HG03139 (cell line): ENCODE measurements around the gene KNDC1.
"Not testable (repeated sequence)": the region's sequence is repeated elsewhere in the genome, so short reads cannot be mapped to it uniquely, and the experiment has no call there.

Experiments
- ATAC-seq: cut with Tn5 transposase; IDR thresholded peaks from one replicate; pipeline ENCODE4 v1.9.1; 2021; ENCODE audit not compliant: unreplicated experiment

Gene KNDC1

GRCh38 chr10:133175624-133176023 is 15.6 kb downstream of the KNDC1 start:
- ATAC-seq, result not testable (repeated sequence)

- ATAC-seq, result no peak
These were observed 16.5 kb downstream of the KNDC1 start for GRCh38 chr10:133176546-133176945.

DNA sequence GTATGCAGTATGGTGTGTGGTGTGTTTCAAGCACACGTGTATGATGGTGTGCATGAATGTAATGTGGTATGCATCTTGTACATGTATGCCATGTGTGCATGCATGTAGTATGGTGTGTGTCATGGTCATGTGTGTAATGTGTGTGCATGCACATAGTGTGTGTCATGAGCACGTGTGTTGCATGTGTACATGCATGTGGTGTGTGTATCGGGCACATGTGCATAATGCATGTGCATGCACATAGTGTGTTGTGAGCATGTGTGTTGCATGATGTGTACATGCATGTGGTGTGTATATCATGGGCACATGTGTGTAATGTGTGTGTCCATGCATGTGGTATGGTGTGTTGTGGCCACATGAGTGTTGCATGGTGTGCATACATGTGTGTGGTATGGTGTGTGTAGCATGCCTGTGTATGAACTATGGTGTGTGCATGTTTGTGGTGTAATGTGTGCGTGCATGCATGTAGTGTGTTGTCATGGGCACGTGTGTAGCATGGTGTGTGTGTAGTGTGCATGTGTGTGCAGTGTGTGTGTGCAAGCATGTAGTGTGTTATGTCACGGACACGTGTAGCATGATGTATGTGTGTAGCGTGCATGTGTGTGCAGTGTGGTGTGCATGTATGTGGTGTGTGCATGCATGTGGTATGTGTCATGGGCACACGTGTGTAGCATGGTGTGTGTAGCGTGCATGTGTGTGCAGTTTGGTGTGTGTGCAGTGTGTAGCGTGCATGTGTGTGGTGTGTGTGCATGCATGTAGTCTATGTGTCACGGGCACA is 17.6 kb downstream of the KNDC1 start:
- no peak for ATAC-seq

DNA sequence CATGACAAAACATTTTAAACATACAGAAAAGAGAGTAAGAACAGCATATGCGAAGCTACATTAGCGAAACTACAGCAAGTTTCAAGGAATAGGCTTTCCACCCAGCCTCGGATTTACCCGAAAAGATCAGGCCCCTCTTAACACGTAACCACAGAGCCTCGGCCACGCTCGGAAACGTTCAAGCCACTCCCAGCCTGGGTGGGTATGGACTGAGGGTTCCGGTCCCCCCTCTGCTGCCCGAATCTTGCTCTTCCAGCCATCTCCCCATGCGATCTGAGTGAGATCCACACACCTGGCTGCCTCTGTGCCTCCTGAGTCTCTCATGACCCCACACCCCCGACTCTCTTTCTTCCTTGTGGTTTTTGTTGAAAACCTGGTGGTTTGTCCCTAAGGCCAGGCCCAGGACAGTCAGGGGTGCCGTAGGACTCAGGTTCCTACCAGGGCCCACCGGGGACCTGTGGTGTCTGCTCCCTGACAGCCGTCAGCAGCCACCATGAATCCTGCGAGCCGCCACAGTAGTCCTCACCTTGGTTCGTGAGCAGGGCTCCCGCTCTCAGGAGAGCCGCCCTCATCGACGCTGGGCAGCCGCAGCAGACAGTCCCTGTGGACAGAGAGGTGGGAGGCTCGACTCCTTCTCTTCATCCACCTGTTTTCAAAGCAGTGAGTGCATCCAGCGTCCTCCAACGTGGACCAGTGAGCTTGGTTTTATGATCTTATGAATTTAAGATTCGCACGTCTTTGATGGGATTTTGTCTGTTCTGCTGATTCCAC is 18.5 kb downstream of the KNDC1 start:
- no peak for ATAC-seq

GRCh38 chr10:133179128-133179520 is 19.1 kb downstream of the KNDC1 start:
- no peak for ATAC-seq

DNA sequence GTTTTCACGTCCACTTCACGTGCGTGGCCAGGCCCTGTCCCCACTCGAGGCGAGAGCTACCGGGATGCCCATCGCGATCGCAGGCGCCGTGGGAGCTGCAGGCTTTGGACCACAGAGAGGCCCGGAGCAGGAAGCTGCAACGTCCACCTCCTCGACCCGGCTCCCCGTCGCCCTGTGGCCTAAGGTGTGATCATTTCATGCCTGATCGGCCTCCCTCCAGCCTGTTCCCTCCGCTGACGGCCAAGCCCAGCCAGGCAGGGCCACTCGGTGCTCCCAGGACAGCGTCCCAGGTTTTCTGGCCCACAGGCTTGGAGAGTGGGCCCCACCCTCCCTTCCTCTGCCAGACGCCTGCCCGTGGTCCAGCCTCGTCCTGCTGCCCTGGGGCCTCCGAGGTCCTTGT is 19.6 kb downstream of the KNDC1 start:
- no peak for ATAC-seq

GRCh38 chr10:133180192-133180964 is 20.4 kb downstream of the KNDC1 start:
- no peak for ATAC-seq

DNA sequence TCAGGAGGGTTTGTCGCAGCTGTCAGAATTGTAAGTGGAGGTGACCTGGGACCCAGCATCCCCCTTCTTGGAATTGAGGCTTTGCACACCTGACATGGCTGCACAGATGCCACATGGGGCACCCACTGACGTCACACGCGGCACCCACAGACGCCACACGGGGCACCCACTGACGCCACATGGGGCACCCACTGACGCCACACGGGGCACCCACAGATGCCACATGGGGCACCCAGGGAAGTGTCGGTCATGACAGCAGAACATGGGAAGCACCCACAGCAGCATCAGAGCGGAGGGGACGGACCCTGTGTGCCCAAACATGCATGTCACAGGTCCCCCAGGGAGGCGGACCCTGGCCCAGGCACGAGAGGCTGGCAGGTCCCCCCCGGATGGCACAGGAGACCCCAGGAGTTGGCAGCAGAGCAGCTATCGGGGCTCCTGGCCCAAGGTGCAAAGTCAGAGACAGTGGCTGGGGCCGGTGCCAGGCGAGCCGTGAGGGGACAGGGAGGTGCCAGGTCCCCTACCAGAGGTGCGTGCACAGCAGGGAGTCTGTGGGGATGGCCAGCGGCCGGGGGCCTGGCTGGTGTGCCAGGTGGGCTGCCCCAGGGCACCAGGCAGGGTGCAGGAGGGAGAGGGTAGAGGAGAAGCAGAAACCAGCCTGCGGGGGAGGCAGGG is 21.1 kb downstream of the KNDC1 start:
- no peak for ATAC-seq

GRCh38 chr10:133182190-133182589 is 22.2 kb downstream of the KNDC1 start:
- no peak for ATAC-seq

GRCh38 chr10:133182791-133183645 is 23.0 kb downstream of the KNDC1 start:
- ATAC-seq, result no peak

- no peak for ATAC-seq
These were observed 23.8 kb downstream of the KNDC1 start for GRCh38 chr10:133183646-133184378.

DNA sequence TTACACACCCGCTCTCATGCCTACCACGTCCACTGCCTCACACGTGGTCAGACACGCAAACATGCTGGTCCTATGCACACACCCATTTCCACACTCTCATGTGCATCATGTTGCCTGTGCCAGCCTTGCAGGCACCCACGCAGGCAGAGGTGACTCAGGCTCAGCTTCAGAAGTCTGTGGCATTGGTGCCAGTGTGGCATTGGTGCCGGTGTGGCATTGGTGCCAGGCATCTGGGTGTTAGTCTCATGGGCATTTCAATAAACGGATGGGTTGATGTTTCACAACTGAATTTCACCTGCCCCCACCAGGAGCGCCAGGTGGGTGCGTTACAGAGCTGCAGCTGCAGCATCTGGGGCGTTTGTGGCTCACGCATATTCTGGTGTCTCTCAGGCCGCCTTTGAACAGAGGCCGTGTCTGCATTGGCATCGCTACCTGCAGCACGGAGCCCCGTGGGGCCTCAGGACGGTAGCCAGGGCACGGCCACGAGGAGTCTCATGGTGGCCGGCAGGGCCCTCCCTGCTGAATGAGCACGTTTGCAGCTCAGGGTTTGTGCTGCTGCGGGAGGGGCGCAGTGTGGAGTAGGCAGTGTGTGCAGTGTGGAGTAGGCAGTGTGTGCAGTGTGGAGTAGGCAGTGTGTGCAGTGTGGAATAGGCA is 24.7 kb downstream of the KNDC1 start:
- ATAC-seq, result no peak

- ATAC-seq, result no peak
These were observed 25.4 kb downstream of the KNDC1 start for GRCh38 chr10:133185421-133185820.

GRCh38 chr10:133185916-133186315 is 25.9 kb downstream of the KNDC1 start:
- ATAC-seq, result no peak

GRCh38 chr10:133186416-133187090 is 26.5 kb downstream of the KNDC1 start:
- ATAC-seq, result no peak

DNA sequence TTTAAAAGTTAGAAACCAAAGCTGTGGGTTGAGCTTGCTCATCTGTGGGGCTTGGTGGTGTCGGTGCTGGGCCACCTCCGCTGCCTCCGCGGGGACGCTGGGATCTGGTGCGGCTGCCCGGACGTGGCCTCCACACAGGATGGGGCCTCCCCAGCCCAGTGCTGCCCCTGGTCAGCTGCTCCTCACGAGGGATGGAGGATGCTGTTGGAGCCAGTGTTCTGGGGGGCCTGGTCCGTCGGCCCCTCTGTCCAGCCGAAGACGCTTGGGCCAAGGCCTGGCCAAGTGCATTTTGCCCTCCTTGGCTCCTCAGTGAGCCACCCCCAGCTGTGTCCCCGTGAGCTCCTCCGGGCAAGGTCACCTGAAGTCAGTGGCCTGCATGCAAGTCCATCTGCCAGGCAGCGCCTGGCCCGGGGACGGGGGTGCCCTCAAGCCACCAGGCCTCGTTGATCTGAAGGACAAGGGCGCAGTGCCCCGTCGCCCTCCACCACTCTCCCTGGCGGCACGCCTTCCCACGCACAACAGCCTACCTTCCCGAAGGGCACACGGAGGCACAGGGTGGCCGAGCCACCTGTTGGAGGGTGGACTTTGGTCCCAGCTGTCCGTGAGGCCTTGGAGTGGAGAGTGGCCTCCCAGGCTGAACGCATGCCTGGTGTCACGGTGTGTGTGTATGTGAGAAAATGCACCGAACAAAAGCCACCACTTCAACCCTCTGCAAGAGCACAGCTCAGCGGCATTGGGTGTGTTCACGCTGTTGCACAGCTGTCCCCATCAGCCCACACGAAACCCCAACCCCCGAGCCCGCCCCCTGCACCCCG is 27.3 kb downstream of the KNDC1 start:
- no peak for ATAC-seq

DNA sequence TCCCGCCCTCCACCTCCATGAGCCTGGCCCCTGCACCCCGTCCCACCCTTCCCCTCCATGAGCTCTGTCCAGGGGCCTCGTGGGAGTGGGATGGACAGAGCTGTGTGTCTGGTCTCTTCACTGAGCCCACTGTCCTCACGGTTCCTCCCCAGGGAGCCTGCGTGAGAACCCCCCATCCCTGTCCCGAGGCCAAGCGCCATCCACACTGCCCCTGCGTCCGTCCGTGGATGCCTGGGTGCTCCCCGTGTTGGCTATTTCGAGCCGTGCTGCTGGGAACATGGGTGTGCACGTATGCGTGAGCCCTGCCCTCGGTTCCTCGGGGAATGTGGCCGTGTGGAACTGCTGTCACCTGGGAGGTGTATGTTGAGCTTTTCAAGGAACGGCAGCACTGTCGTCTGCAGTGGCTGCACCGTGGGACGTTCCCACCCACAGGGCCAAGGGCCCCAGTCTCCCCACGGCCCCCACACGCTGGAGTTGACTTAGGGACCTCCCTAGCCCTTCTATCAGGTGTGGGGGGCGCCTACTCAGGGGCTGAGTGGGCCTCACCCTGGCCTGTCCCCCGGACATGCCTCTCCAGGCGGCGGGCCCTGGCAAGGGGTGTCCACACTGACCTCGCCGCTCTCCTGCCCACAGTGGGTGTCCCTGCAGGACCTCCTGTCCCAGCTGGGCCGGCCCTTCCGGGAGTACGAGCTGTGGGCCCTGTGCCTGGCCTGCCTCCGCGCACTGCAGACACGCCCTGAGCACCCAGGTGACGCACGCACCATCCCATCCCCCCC is 28.1 kb downstream of the KNDC1 start:
- ATAC-seq, result no peak
